GM21723 (cell line): ENCODE results near the gene GTF2IRD2.
"Not testable (repeated sequence)": the region's sequence is repeated elsewhere in the genome, so short reads cannot be mapped to it uniquely, and the experiment has no call there.

Source experiments
- ATAC-seq: cut with Tn5 transposase; IDR thresholded peaks from one replicate; pipeline ENCODE4 v1.9.1; 2021; ENCODE audit warnings: mild to moderate bottlenecking, moderate library complexity; ENCODE audit not compliant: unreplicated experiment

Gene GTF2IRD2

DNA sequence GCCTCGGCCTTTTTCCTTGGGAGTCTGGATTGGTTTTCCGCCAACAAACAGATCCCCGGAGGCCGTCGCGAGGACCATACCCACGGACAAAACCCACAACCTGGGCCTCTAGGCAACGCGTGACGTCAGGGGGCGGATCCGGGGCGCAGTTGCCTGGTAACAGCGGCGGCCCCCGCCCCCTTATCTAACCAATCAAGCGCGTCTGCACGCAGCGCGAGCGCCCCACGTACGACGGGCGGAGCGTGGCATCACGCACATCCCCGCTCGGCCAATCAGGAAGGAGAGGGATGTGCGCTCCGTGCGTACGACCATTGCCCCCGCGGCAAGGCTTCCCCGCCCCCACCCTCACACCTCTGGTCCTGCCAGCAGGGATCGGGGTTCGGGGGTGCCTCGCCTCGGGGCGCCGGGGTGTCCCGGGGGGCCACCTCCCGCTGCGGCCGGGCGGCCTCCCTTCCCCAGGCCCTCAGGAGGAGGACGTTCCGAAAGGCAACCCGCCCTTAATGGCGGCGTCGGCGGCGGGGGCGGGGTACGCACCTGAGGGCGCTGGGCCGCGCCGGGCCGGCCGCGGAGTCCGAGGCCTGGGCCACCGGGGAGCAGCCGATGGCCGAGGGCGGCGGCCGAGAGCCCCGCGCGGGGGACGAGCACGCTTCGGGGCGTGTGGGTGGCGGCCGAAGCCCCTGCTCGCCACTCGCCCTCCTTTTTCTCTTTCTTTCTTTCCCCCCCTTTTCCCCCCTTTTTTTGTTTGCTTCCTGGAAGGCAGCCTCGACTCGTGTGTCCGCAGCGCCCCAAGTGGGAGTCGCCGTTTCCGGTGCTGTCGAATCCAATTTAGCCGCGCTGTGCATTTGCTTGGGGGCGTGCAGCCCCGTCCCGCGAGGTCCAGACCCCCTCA is at the start of gene GTF2IRD2:
GTF2IRD2 (minus strand) TSS at position 773 of the 889 bp plus-strand sequence. CDS start 15,227 bp downstream, outside the sequence.
- peak; percentile 74 for ATAC-seq

- ATAC-seq = peak; percentile 77
These were observed 39.0 kb upstream of the GTF2IRD2 start for GRCh38 chr7:74890158-74891123.

- ATAC-seq = not testable (repeated sequence)
These were observed 38.2 kb upstream of the GTF2IRD2 start for GRCh38 chr7:74889518-74890129.

GRCh38 chr7:74885295-74885694 is 33.9 kb upstream of the GTF2IRD2 start:
- not testable (repeated sequence) for ATAC-seq

DNA sequence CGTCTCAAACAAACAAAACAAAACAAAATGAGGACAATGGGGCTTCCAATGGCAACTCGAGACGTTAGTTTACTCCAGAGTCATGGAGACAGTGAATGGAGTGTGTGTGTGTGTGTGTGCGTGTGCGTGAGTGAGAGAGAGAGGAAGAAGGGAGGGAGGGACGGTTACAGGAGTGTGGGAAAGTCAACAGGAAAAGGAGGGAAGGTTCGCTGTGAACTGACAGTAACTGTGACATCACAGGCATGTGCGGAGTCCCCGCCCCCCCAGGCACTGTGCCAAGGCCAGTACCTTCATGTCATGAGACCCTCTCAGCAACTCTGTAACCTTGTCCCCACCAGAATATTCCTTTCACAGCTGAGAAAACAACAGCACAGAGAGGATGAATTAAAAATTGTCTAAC is 30.7 kb upstream of the GTF2IRD2 start:
- ATAC-seq = not testable (repeated sequence)

GRCh38 chr7:74874748-74875512 is 23.5 kb upstream of the GTF2IRD2 start:
- not testable (repeated sequence) for ATAC-seq

DNA sequence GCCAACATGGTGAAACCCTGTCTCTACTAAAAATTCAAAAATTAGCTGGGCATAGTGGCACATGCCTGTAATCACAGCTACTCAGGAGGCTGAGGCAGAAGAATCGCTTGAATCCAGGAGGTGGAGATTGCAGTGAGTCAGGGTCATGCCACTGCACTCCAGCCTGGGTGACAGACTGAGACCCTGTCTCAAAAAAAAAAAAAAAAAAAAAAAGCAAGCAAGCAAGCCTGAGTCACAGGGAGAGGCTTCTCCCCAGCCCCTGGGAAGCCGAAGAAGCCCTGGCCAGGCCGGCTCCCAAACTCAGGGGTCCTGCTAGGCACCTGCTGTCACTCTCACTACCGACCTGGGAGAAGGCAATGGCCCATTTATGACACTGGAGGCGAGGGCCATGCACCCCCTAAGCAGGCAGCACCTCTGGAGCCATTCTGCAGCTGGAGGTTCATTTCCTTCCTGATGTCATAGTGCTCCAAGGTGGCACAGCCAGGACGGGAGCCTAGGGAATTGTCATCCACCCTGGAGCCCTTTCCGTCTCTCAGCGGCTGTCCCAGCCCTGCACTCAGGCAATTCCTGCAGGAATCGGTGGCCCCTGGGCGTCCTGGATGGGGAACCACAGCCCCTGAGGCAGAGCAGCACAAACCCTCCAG is 22.8 kb upstream of the GTF2IRD2 start:
- ATAC-seq = not testable (repeated sequence)

GRCh38 chr7:74872542-74872941 is 21.1 kb upstream of the GTF2IRD2 start:
- not testable (repeated sequence) for ATAC-seq

- ATAC-seq = not testable (repeated sequence)
These were observed 14.4 kb upstream of the GTF2IRD2 start for GRCh38 chr7:74865777-74866176.

DNA sequence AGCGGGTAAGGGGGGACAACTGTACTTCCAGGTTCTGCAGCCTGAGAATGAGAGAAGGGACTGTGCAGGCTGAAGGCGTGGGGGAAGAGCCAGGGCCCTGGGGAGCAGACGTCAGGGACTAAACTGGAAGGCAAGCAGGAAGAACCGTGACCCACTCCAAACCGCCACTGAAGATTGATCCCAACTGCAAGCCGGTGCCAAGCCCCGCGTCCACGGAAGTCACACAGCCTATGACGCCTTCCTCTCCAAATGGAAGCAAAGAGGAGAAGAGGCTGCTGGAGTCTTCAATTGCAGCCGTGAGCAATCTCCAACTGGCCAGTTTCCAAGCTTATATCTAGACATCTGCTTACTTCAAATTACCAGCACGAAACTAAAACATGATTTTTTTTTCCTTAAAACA is 1.6 kb downstream of the GTF2IRD2 start:
- ATAC-seq = not testable (repeated sequence)

GRCh38 chr7:74830411-74830810 is 21.0 kb downstream of the GTF2IRD2 start:
- not testable (repeated sequence) for ATAC-seq

DNA sequence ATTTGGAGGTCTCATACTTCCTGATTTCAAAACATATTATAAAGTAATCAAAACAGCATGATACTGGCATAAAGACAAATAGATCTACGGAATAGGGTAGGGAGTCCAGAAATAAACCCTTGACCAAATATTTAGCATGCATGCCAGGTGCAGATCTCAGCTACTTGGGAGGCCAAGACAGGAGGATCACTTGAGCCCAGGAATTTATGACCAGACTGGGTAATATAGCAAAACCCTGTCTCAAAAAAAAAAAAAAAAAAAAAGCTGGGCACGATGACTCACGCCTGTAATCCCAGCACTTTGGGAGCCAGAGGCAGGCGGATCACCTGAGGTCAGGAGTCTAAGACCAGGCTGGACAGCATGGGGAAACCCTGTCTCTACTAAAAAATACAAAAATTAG is 21.4 kb downstream of the GTF2IRD2 start:
- ATAC-seq = not testable (repeated sequence)

GRCh38 chr7:74821259-74821658 is 30.1 kb downstream of the GTF2IRD2 start:
- ATAC-seq = not testable (repeated sequence)

DNA sequence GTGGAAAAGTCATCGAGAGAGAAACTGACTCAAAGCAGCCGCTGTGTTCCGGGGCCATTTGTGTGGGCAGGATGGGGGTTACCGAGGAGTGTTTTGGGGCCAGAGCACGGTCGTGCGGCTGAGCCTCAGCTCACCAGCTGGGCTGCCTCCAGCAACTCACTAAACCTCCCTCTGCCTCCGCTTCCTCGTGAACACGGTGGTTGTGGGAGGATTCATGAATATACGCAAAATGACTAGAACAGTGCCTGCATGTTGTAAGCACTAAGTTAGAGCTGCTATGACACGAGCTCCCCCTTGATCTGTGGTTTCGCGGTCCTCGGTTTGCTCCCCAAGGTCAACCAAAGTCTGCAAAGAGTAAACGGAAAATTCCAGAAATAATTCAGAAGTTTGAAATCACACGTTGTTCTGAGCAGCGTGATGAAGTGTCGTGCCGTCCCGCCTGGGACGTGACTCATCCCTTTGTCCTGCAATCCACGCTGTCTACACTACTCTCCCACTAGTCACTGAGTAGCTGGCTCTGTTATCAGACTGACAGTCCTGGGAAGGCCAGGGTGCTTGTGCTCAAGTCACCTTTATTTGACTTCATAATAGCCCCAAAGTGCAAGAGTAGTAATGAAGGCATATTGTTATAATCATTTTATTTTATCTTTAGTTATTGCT is 31.1 kb downstream of the GTF2IRD2 start:
- ATAC-seq = peak; percentile 89

- ATAC-seq = not testable (repeated sequence)
These were observed 35.5 kb downstream of the GTF2IRD2 start for GRCh38 chr7:74815882-74816281.

GRCh38 chr7:74798644-74799043 is 52.8 kb downstream of the GTF2IRD2 start:
- ATAC-seq = not testable (repeated sequence)

GRCh38 chr7:74797848-74798622 is 53.4 kb downstream of the GTF2IRD2 start:
- not testable (repeated sequence) for ATAC-seq

DNA sequence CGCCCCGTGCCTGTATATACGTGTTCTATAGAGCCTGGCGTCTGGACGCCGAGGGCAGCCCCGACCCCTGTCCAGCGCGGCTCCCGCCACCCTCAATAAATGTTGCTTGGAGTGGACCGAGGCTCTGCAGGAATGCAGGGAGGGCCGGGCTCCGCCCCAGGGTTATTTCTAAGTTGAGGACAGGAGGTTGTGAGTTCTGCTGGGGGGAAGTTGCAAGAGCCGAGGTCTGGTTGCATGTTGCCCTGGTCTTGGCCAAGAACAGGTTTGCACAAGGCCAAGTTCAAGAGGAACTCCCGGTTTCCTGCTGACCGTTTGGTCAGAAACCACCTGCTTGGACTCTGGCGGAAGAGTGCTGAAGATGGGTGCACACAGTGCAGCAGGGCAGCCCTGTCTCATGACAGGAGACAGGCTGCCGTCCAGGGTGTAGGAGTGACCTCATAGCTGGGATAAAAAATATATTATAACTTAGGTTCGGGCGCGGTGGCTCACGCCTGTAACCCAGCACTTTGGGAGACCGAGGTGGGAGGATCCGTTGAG is 62.1 kb downstream of the GTF2IRD2 start:
- ATAC-seq = not testable (repeated sequence)
